Mucosa of descending colon (tissue), 3 donors: Measurements from ENCODE around the gene FAM217B. TPM values are rescaled to one million over a fixed set of nuclear protein-coding genes. Genes with fewer than 3 reads are reported as not detected.

ENCODE experiments used
- ATAC-seq: fragments of 200-7000 bp; cut with Tn5 transposase; one replicate; pipeline ENCODE4 v1.9.1; 2020; ENCODE audit warnings: mild to moderate bottlenecking, moderate library complexity
- DNase-seq, 3 donors: peaks; one replicate each; pipeline ENCODE4 v3.0.0-alpha.2; 2020
- H3K36me3 ChIP-seq: fragments of 200-600 bp; one replicate; pipeline ENCODE4 v1.8.0; 2021; ENCODE audit warnings: low read depth, mild to moderate bottlenecking
- H3K4me1 ChIP-seq: fragments of 200-600 bp; one replicate; pipeline ENCODE4 v1.8.0; 2021; ENCODE audit warnings: low read depth, mild to moderate bottlenecking
- H3K4me3 ChIP-seq: fragments of 200-600 bp; one replicate; pipeline ENCODE4 v1.8.0; 2021; ENCODE audit warnings: mild to moderate bottlenecking
- H3K9me3 ChIP-seq: fragments of 200-600 bp; one replicate; pipeline ENCODE4 v1.8.0; 2021; ENCODE audit warnings: mild to moderate bottlenecking
- CTCF ChIP-seq: fragments of 200-600 bp; IDR thresholded peaks from one replicate; pipeline ENCODE4 v1.8.0; 2022; ENCODE audit warnings: antibody characterized with exemption, mild to moderate bottlenecking
- intact Hi-C, 2 donors: fragments of 100-400 bp; cut with DNase I in 1 of 2; cut with micrococcal nuclease in 1 of 2; formaldehyde crosslinking; loops; one replicate each; pipeline versions ENCODE4 v1.11.0 to v1.11.1; 2022; cut with DNase I, micrococcal nuclease
- total RNA-seq, 3 donors: library from RNA; stranded (reverse); fragmentation: NEBNext Ultra II Directional in 2 of 3; extraction: Animal tissue kit (Norgen Biotek cat#: 25700) in 2 of 3; gene quantifications; one replicate each; pipeline versions ENCODE4 v1.2.1 to v1.2.4, GENCODE V29; 2021 to 2023
- donor health status: DM: no; HTN: no; CAD: no; lungs with moderate emphysema.
- donor health status: DM: no; HTN: no; CAD: no.
- donor health status: DM: no; HTN: yes; CAD: no.

The FAM217B gene
- total RNA-seq, 3 donors from 2014 or later: 8.2 to 19.0 (median 9.8) TPM

- no peak for TF ChIP-seq CTCF
- no peaks in the 10 kb centered on the region for H3K9me3 ChIP-seq
- H3K4me3 ChIP-seq: peak overlapping the region; percentile 48
- ATAC-seq: peak; percentile 46
- intact Hi-C loops: no loop called here
- H3K4me1 ChIP-seq: peaks cover 31% of the 10 kb centered on the region
- peak; percentile 33 to 69 (median 55) for DNase-seq
- H3K36me3 ChIP-seq: no peaks in the 10 kb centered on the region
Observed at GRCh38 chr20:59939052-59939878, 924 bp upstream of the FAM217B start.

GRCh38 chr20:59939879-59940128 is 385 bp upstream of the FAM217B start:
- intact Hi-C loops: no loop called here
- peak; percentile 51 to 76 (median 71) for DNase-seq
- no peak for ATAC-seq

GRCh38 chr20:59940956-59941294 is 736 bp downstream of the FAM217B start:
- intact Hi-C loops: no loop called here
- H3K4me1 ChIP-seq: peaks cover 31% of the 10 kb centered on the region
- H3K4me3 ChIP-seq: no peak overlapping the region
- TF ChIP-seq CTCF: no peak
- no peak for ATAC-seq
- no peaks in the 10 kb centered on the region for H3K36me3 ChIP-seq
- H3K9me3 ChIP-seq: no peaks in the 10 kb centered on the region
- no peak for DNase-seq

More at GRCh38 chr20:59939879-59940128, 385 bp upstream of the FAM217B start:
- peaks cover 31% of the 10 kb centered on the region for H3K4me1 ChIP-seq
- no peaks in the 10 kb centered on the region for H3K36me3 ChIP-seq
- TF ChIP-seq CTCF: no peak
- no peaks in the 10 kb centered on the region for H3K9me3 ChIP-seq
- peak overlapping the region; percentile 48 for H3K4me3 ChIP-seq

GRCh38 chr20:59942245-59942644 is 2.1 kb downstream of the FAM217B start:
- Histone ChIP-seq H3K9me3 (no peaks in the 10 kb centered on the region), H3K4me1 (peaks cover 28% of the 10 kb centered on the region), H3K4me3 (no peak overlapping the region), H3K36me3 (no peaks in the 10 kb centered on the region)
- no peak for DNase-seq
- intact Hi-C loops: no loop called here
- no peak for ATAC-seq
- no peak for TF ChIP-seq CTCF

GRCh38 chr20:59944726-59945125 is 4.5 kb downstream of the FAM217B start:
- intact Hi-C loops: no loop called here
- Histone ChIP-seq H3K9me3 (no peaks in the 10 kb centered on the region), H3K4me1 (peaks cover 9% of the 10 kb centered on the region), H3K4me3 (no peak overlapping the region), H3K36me3 (no peaks in the 10 kb centered on the region)
- no peak for ATAC-seq
- no peak for TF ChIP-seq CTCF
- no peak for DNase-seq

- no peak for DNase-seq
- Histone ChIP-seq H3K4me1 (peaks cover 9% of the 10 kb centered on the region), H3K4me3 (no peak overlapping the region), H3K36me3 (no peaks in the 10 kb centered on the region), H3K9me3 (no peaks in the 10 kb centered on the region)
- intact Hi-C loops: no loop called here
- ATAC-seq: no peak
- TF ChIP-seq CTCF: no peak
Observed at GRCh38 chr20:59945175-59945574, 5.0 kb downstream of the FAM217B start.
